ENCODE data around the gene SH3RF3.

DNA sequence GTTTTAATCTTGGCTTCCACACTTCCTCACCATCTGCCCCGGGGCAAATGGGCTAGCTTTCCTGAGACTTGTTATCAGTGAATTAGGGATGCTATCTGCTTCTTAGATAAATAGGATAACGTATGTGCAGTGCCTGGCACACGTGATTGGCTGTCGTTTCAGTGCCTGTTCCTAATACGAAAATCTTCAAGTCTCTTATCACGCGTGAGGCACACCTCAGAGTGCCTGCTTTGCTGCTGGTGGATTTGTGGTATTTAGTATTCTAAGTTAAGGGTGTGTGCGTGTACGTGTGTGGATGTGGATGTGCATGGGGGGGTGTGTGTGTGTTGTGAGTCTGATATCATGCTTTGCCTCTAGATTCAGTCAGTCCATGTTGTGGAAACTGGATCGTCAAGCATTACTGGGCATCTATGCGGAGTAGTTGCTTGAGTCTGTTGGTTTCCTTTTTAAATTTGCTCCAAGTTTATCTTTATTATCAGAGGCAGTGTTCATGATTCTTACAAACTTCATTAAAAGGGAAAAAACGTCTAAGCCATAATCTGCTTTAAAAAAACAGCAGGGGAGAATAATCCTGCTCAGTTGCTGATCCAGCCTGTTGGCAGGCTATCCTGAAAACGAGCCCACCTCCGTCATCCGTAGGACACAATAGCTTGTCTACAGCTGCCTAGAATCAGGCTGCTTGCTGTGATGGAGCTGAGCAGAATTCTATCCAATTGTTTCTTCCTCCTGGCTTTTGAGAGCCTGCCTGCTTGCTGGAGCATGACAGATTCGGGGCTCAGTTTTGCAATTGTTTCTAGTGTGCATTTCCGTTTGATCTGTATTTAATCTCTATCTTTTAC lies 6.6 kb downstream of the SH3RF3 start:
- TF ChIP-seq, protein P1, sequence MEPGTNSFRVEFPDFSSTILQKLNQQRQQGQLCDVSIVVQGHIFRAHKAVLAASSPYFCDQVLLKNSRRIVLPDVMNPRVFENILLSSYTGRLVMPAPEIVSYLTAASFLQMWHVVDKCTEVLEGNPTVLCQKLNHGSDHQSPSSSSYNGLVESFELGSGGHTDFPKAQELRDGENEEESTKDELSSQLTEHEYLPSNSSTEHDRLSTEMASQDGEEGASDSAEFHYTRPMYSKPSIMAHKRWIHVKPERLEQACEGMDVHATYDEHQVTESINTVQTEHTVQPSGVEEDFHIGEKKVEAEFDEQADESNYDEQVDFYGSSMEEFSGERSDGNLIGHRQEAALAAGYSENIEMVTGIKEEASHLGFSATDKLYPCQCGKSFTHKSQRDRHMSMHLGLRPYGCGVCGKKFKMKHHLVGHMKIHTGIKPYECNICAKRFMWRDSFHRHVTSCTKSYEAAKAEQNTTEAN (CRISPR knock-in tag; IDR thresholded peaks at IDR 0.05), result no peak
- TF ChIP-seq BHLHE40 (IDR thresholded peaks at IDR 0.05; ENCODE audit: low read length) (no peak), ZKSCAN1 (IDR thresholded peaks at IDR 0.05; ENCODE audit: low read depth, low read length) (no peak), RCOR1 (IDR thresholded peaks at IDR 0.05; ENCODE audit: borderline replicate concordance in 1 of 2, low read depth in 2 of 2, low read length in 2 of 2) (no peak), RBM39 (optimal IDR thresholded peaks at IDR 0.05; ENCODE audit: low read depth, low read length) (no peak), ZNF445 (CRISPR knock-in tag; IDR thresholded peaks at IDR 0.05; ENCODE audit: low read depth) (no peak), MEF2A (IDR thresholded peaks at IDR 0.05; ENCODE audit: control insufficient read depth, low read depth, low read length) (no peak), ZBTB17 (CRISPR knock-in tag; IDR thresholded peaks at IDR 0.05) (no peak)
- TF ChIP-seq, protein P2, sequence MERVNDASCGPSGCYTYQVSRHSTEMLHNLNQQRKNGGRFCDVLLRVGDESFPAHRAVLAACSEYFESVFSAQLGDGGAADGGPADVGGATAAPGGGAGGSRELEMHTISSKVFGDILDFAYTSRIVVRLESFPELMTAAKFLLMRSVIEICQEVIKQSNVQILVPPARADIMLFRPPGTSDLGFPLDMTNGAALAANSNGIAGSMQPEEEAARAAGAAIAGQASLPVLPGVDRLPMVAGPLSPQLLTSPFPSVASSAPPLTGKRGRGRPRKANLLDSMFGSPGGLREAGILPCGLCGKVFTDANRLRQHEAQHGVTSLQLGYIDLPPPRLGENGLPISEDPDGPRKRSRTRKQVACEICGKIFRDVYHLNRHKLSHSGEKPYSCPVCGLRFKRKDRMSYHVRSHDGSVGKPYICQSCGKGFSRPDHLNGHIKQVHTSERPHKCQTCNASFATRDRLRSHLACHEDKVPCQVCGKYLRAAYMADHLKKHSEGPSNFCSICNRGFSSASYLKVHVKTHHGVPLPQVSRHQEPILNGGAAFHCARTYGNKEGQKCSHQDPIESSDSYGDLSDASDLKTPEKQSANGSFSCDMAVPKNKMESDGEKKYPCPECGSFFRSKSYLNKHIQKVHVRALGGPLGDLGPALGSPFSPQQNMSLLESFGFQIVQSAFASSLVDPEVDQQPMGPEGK (CRISPR knock-in tag; IDR thresholded peaks at IDR 0.05; ENCODE audit: borderline replicate concordance), result no peak
- TF ChIP-seq, protein P3, sequence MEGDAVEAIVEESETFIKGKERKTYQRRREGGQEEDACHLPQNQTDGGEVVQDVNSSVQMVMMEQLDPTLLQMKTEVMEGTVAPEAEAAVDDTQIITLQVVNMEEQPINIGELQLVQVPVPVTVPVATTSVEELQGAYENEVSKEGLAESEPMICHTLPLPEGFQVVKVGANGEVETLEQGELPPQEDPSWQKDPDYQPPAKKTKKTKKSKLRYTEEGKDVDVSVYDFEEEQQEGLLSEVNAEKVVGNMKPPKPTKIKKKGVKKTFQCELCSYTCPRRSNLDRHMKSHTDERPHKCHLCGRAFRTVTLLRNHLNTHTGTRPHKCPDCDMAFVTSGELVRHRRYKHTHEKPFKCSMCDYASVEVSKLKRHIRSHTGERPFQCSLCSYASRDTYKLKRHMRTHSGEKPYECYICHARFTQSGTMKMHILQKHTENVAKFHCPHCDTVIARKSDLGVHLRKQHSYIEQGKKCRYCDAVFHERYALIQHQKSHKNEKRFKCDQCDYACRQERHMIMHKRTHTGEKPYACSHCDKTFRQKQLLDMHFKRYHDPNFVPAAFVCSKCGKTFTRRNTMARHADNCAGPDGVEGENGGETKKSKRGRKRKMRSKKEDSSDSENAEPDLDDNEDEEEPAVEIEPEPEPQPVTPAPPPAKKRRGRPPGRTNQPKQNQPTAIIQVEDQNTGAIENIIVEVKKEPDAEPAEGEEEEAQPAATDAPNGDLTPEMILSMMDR (IDR thresholded peaks at IDR 0.05 in 2 of 3, conservative IDR thresholded peaks at IDR 0.05 in 1 of 3; ENCODE audit: insufficient read depth in 2 of 3, low read depth in 1 of 3, low read length in 3 of 3), result no peak
- TF ChIP-seq, protein P4, sequence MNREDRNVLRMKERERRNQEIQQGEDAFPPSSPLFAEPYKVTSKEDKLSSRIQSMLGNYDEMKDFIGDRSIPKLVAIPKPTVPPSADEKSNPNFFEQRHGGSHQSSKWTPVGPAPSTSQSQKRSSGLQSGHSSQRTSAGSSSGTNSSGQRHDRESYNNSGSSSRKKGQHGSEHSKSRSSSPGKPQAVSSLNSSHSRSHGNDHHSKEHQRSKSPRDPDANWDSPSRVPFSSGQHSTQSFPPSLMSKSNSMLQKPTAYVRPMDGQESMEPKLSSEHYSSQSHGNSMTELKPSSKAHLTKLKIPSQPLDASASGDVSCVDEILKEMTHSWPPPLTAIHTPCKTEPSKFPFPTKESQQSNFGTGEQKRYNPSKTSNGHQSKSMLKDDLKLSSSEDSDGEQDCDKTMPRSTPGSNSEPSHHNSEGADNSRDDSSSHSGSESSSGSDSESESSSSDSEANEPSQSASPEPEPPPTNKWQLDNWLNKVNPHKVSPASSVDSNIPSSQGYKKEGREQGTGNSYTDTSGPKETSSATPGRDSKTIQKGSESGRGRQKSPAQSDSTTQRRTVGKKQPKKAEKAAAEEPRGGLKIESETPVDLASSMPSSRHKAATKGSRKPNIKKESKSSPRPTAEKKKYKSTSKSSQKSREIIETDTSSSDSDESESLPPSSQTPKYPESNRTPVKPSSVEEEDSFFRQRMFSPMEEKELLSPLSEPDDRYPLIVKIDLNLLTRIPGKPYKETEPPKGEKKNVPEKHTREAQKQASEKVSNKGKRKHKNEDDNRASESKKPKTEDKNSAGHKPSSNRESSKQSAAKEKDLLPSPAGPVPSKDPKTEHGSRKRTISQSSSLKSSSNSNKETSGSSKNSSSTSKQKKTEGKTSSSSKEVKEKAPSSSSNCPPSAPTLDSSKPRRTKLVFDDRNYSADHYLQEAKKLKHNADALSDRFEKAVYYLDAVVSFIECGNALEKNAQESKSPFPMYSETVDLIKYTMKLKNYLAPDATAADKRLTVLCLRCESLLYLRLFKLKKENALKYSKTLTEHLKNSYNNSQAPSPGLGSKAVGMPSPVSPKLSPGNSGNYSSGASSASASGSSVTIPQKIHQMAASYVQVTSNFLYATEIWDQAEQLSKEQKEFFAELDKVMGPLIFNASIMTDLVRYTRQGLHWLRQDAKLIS (CRISPR knock-in tag; IDR thresholded peaks at IDR 0.05), result no peak
